ENCODE results near the gene PPP2CA. TPM values are rescaled to one million over a fixed set of nuclear protein-coding genes. Genes with fewer than 3 reads are reported as not detected.

The PPP2CA gene
- total and polyA plus RNA-seq, 2 of the 8 experiments (the other 6 are each of a cell fraction or from before 2014, with no cell fraction given), result 75.0 to 205 TPM

- no peak for TF ChIP-seq CHD7 (IDR thresholded peaks at IDR 0.05; ENCODE audit: insufficient replicate concordance, low read length)
Observed at GRCh38 chr5:134189031-134189430, 36.8 kb downstream of the PPP2CA start (continued).
